GM12891 (cell line): ENCODE results near the gene PLPP2.

ENCODE experiments used
- PAX5 ChIP-seq: IDR thresholded peaks from 2 replicates; pipeline ENCODE4 v1.6.1; 2011; ENCODE audit warnings: low read length, moderate library complexity, mild to moderate bottlenecking; ENCODE audit not compliant: insufficient read depth, severe bottlenecking
- POLR2A ChIP-seq: IDR thresholded peaks from 2 replicates; pipeline ENCODE4 v1.6.1; 2011; ENCODE audit warnings: low read depth, low read length, control low read depth
- POLR2AphosphoS5 ChIP-seq: IDR thresholded peaks from 2 replicates; pipeline ENCODE4 v1.6.1; 2011; ENCODE audit warnings: low read depth, low read length, control low read depth
- POU2F2 ChIP-seq: IDR thresholded peaks from 2 replicates; pipeline ENCODE4 v1.6.1; 2011; ENCODE audit warnings: low read depth, mild to moderate bottlenecking, control low read depth, low read length, moderate library complexity
- SPI1 ChIP-seq: IDR thresholded peaks from 2 replicates; pipeline ENCODE4 v1.6.1; 2011; ENCODE audit warnings: low read depth, low read length, control low read depth
- TAF1 ChIP-seq: IDR thresholded peaks from 2 replicates; pipeline ENCODE4 v1.6.1; 2011; ENCODE audit warnings: low read depth, low read length, control low read depth

DNA sequence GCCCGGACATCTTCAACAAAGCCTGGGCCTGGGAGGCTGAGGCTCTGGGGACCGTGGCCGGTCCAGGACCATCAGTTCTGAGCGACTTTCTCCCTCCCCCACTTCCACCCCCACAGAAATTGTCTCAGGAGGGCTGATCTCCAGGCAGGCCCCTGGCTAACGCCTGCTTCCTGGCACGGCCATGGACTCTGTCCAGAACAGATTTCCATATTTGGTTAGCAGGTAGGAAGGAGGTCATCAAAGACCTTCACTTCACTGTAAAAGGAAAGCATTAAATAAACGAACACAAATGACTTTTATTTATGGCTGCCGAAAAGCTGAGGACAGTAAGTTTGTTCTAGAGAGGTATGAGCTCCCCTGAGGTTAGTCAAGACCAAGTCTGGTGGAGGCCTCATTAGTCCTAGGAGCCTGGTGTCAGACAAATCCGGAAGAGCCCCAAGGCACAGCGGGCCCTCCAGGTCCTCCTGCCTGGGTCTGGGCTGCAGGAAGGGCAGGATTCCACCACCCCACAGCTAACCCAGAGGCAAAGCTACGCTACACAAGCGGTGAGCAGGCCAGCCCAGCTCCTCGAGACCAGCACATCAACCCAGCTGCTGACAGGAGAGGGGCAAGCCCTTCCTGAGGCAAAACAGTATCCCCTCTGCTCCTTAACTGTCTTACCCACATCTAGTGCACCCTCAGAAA is 4.6 kb upstream of the PLPP2 start:
- TF ChIP-seq POLR2A (no peak), POU2F2 (no peak), TAF1 (no peak), PAX5 (no peak), POLR2AphosphoS5 (no peak), SPI1 (no peak)
